Tibial artery (tissue), 4 donors: ENCODE measurements around the gene DCANP1.

Experiments
- DNase-seq, 2 donors: peaks; one replicate each; pipeline ENCODE4 v3.0.0-alpha.2; 2019
- H3K27ac ChIP-seq, 2 donors: fragments of 200-600 bp; sonication (generic) in 1 of 2; 1 replicate in 1 of 2; 2 replicates in 1 of 2; pipeline ENCODE4 v1.5.1; 2018 to 2019; ENCODE audit warnings: mild to moderate bottlenecking in 1 of 2
- H3K27me3 ChIP-seq, 2 donors: fragments of 200-600 bp; sonication (generic) in 1 of 2; one replicate each; pipeline versions ENCODE4 v1.5.1 to v1.6.0; 2016 to 2019
- H3K36me3 ChIP-seq, 3 donors: fragments of 200-600 bp; sonication (generic) in 2 of 3; one replicate each; pipeline ENCODE4 v1.5.1; 2016 to 2019; ENCODE audit warnings: mild to moderate bottlenecking in 2 of 3
- H3K4me1 ChIP-seq, 4 donors: fragments of 200-600 bp; sonication (generic) in 2 of 4; 1 replicate in 3 of 4; 2 replicates in 1 of 4; pipeline ENCODE4 v1.5.1; 2016 to 2019
- H3K4me3 ChIP-seq, 2 donors: fragments of 200-600 bp; sonication (generic) in 1 of 2; 1 replicate in 1 of 2; 2 replicates in 1 of 2; pipeline ENCODE4 v1.5.1; 2018 to 2019; ENCODE audit warnings: mild to moderate bottlenecking in 2 of 2
- H3K9me3 ChIP-seq, 3 donors: fragments of 200-600 bp; sonication (generic) in 1 of 3; one replicate each; pipeline ENCODE4 v1.5.1; 2016 to 2019
- intact Hi-C: fragments of 100-400 bp; cut with DNase I; formaldehyde crosslinking; loops from one replicate; pipeline ENCODE4 v1.15.0; 2023; ENCODE audit warnings: low total_unique reads
- TF ChIP-seq, protein P1 (sequence below), 2 experiments: fragments of 200-600 bp in 1 of 2; fragments of 450-650 bp in 1 of 2; IDR thresholded peaks; one replicate each; pipeline ENCODE4 v1.5.1; 2017 to 2019; ENCODE audit warnings: antibody characterized with exemption in 2 of 2, mild to moderate bottlenecking in 1 of 2, moderate library complexity in 1 of 2

The DCANP1 gene

DNA sequence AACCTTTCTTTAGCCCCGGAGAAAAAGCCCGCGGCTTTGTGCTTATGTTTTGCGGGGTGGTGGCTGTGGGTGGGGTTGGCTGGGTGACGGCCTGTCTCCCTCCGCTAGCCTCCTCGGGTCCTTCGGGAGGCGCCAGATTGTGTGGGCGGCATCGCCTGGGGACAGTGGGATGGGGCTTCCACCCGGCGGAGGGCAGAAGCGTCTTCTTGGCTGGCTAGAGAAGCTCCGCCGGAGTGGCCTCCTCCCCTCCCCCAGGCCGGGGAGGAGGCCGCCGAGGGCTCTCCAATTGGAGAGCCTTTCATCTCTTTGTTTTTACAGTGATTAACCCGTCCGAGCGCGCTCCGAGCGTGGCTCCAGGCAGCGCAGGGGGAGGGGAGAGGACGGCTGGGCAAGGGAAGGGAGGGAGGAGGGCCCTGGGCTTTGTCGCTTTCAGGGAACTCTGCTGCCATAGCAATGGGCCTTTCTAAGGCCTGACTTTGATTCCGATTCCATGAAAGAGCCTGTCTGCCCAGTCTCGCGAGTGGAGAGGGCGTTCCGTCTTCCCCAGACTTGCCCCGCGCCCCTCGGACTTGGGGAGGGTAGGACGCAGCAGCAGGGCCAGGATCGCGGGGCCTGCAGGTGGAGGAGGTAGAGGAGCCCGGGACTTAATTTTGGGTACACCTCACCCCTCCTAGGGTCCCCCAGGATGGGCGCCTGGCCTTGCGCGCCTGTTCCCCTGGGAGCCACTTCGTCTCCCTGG is 41.7 kb upstream of the DCANP1 start:
- H3K36me3 ChIP-seq = no peaks in the 10 kb centered on the region
- TF ChIP-seq, protein P1, sequence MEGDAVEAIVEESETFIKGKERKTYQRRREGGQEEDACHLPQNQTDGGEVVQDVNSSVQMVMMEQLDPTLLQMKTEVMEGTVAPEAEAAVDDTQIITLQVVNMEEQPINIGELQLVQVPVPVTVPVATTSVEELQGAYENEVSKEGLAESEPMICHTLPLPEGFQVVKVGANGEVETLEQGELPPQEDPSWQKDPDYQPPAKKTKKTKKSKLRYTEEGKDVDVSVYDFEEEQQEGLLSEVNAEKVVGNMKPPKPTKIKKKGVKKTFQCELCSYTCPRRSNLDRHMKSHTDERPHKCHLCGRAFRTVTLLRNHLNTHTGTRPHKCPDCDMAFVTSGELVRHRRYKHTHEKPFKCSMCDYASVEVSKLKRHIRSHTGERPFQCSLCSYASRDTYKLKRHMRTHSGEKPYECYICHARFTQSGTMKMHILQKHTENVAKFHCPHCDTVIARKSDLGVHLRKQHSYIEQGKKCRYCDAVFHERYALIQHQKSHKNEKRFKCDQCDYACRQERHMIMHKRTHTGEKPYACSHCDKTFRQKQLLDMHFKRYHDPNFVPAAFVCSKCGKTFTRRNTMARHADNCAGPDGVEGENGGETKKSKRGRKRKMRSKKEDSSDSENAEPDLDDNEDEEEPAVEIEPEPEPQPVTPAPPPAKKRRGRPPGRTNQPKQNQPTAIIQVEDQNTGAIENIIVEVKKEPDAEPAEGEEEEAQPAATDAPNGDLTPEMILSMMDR (IDR thresholded peaks at IDR 0.05) = no peak
- peak overlapping the region in 1 of 2 donors; percentile 4 for H3K27ac ChIP-seq
- peak overlapping the region; percentile 38 to 60 for H3K4me3 ChIP-seq
- peaks cover 0 to 52% of the 10 kb centered on the region in 2 donors for H3K27me3 ChIP-seq
- no peaks in the 10 kb centered on the region for H3K9me3 ChIP-seq
- intact Hi-C loops = no loop called here
- peaks cover 0 to 34% (median 21%) of the 10 kb centered on the region in 4 donors for H3K4me1 ChIP-seq
- DNase-seq = peak in 1 of 2 donors; percentile 66

- no peaks in the 10 kb centered on the region for H3K9me3 ChIP-seq
- H3K27me3 ChIP-seq = peaks cover 0 to 52% of the 10 kb centered on the region in 2 donors
- no peaks in the 10 kb centered on the region for H3K36me3 ChIP-seq
- H3K4me3 ChIP-seq = no peak overlapping the region
- peak in 1 of 2 donors; percentile 19 for DNase-seq
- TF ChIP-seq, protein P1 (IDR thresholded peaks at IDR 0.05) = no peak
- peaks cover 0 to 27% (median 19%) of the 10 kb centered on the region in 4 donors for H3K4me1 ChIP-seq
- no peak overlapping the region for H3K27ac ChIP-seq
- intact Hi-C loops = no loop called here
Measured at GRCh38 chr5:135487839-135488514, 40.8 kb upstream of the DCANP1 start.

GRCh38 chr5:135487037-135487395 is 39.9 kb upstream of the DCANP1 start:
- Histone ChIP-seq H3K9me3 (no peaks in the 10 kb centered on the region), H3K4me3 (no peak overlapping the region), H3K36me3 (no peaks in the 10 kb centered on the region), H3K27me3 (peaks cover 0 to 52% of the 10 kb centered on the region in 2 donors), H3K4me1 (peaks cover 0 to 27% (median 19%) of the 10 kb centered on the region in 4 donors), H3K27ac (no peak overlapping the region)
- DNase-seq = peak in 1 of 2 donors; percentile 41
- TF ChIP-seq, protein P1 (IDR thresholded peaks at IDR 0.05) = no peak
- intact Hi-C loops = no loop called here

GRCh38 chr5:135486131-135487036 is 39.2 kb upstream of the DCANP1 start:
- H3K27ac ChIP-seq = no peak overlapping the region
- DNase-seq = peak in 1 of 2 donors; percentile 40
- peaks cover 0 to 50% of the 10 kb centered on the region in 2 donors for H3K27me3 ChIP-seq

GRCh38 chr5:135484674-135485086 is 37.5 kb upstream of the DCANP1 start:
- Histone ChIP-seq H3K4me3 (no peak overlapping the region), H3K27me3 (peaks cover 0 to 40% of the 10 kb centered on the region in 2 donors), H3K9me3 (no peaks in the 10 kb centered on the region), H3K27ac (no peak overlapping the region), H3K36me3 (no peaks in the 10 kb centered on the region), H3K4me1 (peaks cover 0 to 19% (median 15%) of the 10 kb centered on the region in 4 donors)
- DNase-seq = peak in 1 of 2 donors; percentile 55
- TF ChIP-seq, protein P1 (IDR thresholded peaks at IDR 0.05) = no peak
- intact Hi-C loops = no loop called here

More at GRCh38 chr5:135486131-135487036, 39.2 kb upstream of the DCANP1 start:
- TF ChIP-seq, protein P1 (IDR thresholded peaks at IDR 0.05) = no peak
- Histone ChIP-seq H3K36me3 (no peaks in the 10 kb centered on the region), H3K9me3 (no peaks in the 10 kb centered on the region), H3K4me1 (peaks cover 0 to 27% (median 19%) of the 10 kb centered on the region in 4 donors), H3K4me3 (no peak overlapping the region)
- intact Hi-C loops = no loop called here
